Vagina (tissue), 2 donors: ENCODE data around the gene ZNF518B. TPM values are rescaled to one million over a fixed set of nuclear protein-coding genes. Genes with fewer than 3 reads are reported as not detected.

Experiments
- DNase-seq, 2 donors: peaks; one replicate each; pipeline ENCODE4 v3.0.0-alpha.2; 2017; ENCODE audit errors: extremely low spot score in 2 of 2
- H3K27ac ChIP-seq: fragments of 200-600 bp; sonication (generic); one replicate; pipeline ENCODE4 v1.5.1; 2019
- H3K27me3 ChIP-seq: fragments of 200-600 bp; sonication (generic); one replicate; pipeline ENCODE4 v1.5.1; 2019
- H3K36me3 ChIP-seq, 2 donors: fragments of 200-600 bp; sonication (generic); one replicate each; pipeline ENCODE4 v1.5.1; 2017 to 2019
- H3K4me1 ChIP-seq: fragments of 200-600 bp; sonication (generic); one replicate; pipeline ENCODE4 v1.5.1; 2019
- H3K4me3 ChIP-seq, 2 donors: fragments of 200-600 bp; sonication (generic); 1 replicate in 1 of 2; 2 replicates in 1 of 2; pipeline ENCODE4 v1.5.1; 2016 to 2019
- H3K9me3 ChIP-seq: fragments of 200-600 bp; sonication (generic); one replicate; pipeline ENCODE4 v1.5.1; 2019
- POLR2A ChIP-seq, 2 donors: fragments of 450-650 bp; IDR thresholded peaks; one replicate each; pipeline ENCODE4 v1.6.1; 2017; ENCODE audit warnings: antibody characterized with exemption in 2 of 2, mild to moderate bottlenecking in 2 of 2, moderate library complexity in 2 of 2
- POLR2AphosphoS5 ChIP-seq, 2 donors: sonication (generic); formaldehyde crosslinking; IDR thresholded peaks; one replicate each; pipeline ENCODE4 v1.9.0; 2017; ENCODE audit warnings: antibody characterized with exemption in 2 of 2, mild to moderate bottlenecking in 2 of 2, low read depth in 1 of 2; ENCODE audit not compliant: insufficient read depth in 1 of 2
- intact Hi-C: fragments of 100-400 bp; cut with DNase I; formaldehyde crosslinking; loops from one replicate; pipeline ENCODE4 v1.15.1; 2023
- total RNA-seq: library from RNA; depleted of rRNA; stranded (reverse); fragments of >200 nt; gene quantifications from one replicate; pipeline ENCODE4 v1.2.3, GENCODE V29; 2016
- TF ChIP-seq, protein P1 (sequence below), 3 experiments: fragments of 450-650 bp in 2 of 3; fragments of 200-600 bp in 1 of 3; sonication (generic) in 1 of 3; IDR thresholded peaks; one replicate each; pipeline ENCODE4 v1.5.1; 2017 to 2019; ENCODE audit warnings: antibody characterized with exemption in 3 of 3, mild to moderate bottlenecking in 2 of 3, moderate library complexity in 2 of 3

The ZNF518B gene
- total RNA-seq, 1 donor from 2014 or later = 38.3 TPM

DNA sequence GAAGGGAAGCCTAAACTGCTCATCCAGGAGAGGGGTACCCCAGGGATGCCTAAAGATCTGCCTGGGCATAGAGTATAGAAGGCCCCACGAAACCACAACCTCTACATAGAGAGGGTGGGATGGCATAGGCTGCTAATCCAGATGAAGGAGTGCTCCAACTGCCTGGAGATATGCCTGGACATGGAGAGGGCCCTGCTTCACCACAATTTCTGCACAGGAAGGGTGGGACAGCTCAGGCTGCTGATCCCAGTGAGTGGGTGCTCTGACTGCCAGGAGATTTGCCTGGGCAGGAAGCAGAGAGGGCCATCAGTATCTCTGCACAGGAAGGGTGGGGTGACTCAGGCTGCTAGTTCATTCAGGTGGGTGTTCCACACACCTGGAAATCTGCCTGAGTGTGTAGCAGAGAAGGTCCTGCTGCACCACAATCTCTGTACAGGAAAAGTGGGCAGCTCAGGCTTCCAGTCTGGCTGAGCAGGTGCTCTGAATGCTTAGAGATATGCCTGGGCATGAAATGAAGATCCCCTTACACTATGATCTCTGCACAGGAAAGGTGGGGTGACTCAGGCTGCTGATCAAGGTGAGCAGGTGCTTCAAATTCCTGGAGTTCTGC, 61.1 kb downstream of the ZNF518B start:
- Histone ChIP-seq H3K36me3 (no peaks in the 10 kb centered on the region), H3K27ac (no peak overlapping the region), H3K4me3 (no peak overlapping the region), H3K4me1 (no peaks in the 10 kb centered on the region), H3K9me3 (no peaks in the 10 kb centered on the region), H3K27me3 (no peaks in the 10 kb centered on the region)
- no peak for DNase-seq
- intact Hi-C loops = no loop called here
- TF ChIP-seq POLR2AphosphoS5 (IDR thresholded peaks at IDR 0.05; ENCODE audit: insufficient read depth in 1 of 2, low read depth in 1 of 2) = no peak
- TF ChIP-seq, protein P1, sequence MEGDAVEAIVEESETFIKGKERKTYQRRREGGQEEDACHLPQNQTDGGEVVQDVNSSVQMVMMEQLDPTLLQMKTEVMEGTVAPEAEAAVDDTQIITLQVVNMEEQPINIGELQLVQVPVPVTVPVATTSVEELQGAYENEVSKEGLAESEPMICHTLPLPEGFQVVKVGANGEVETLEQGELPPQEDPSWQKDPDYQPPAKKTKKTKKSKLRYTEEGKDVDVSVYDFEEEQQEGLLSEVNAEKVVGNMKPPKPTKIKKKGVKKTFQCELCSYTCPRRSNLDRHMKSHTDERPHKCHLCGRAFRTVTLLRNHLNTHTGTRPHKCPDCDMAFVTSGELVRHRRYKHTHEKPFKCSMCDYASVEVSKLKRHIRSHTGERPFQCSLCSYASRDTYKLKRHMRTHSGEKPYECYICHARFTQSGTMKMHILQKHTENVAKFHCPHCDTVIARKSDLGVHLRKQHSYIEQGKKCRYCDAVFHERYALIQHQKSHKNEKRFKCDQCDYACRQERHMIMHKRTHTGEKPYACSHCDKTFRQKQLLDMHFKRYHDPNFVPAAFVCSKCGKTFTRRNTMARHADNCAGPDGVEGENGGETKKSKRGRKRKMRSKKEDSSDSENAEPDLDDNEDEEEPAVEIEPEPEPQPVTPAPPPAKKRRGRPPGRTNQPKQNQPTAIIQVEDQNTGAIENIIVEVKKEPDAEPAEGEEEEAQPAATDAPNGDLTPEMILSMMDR (IDR thresholded peaks at IDR 0.05) = no peak
- TF ChIP-seq POLR2A (IDR thresholded peaks at IDR 0.05) = no peak

Other genes starting within 250 kb of the ZNF518B start
- gene CLNK, start 227.3 kb upstream of the ZNF518B start, total RNA-seq = not detected